A549 (cell line): ENCODE results near the gene DACH1. TPM values are rescaled to one million over a fixed set of nuclear protein-coding genes. Genes with fewer than 3 reads are reported as not detected.
A peak's percentile ranks its signal among the peaks of the same experiment; 100 is the strongest.

Source experiments
- ATAC-seq, 2 experiments: fragments of 200-7000 bp in 1 of 2; fragments of >200 bp in 1 of 2; cut with Nextera tagmentation in 1 of 2; cut with Tn5 transposase in 1 of 2; 3 replicates each; pipeline versions ENCODE4 v1.8.0 to v1.9.1; 2018 to 2020; ENCODE audit warnings: mild to moderate bottlenecking in 1 of 2, moderate library complexity in 1 of 2
- CTCF ChIA-PET: fragments of 300-600 bp; sonication (Branson Sonifier 250); formaldehyde crosslinking; extraction: SDS; loops from one replicate; lab custom pipeline; 2021; ENCODE audit warnings: antibody characterized with exemption, inconsistent platforms; lab: Yijun Ruan, JAX
- POLR2A ChIA-PET: fragments of 350-600 bp; formaldehyde crosslinking; extraction: SDS; loops from one replicate; lab custom pipeline; 2021; ENCODE audit warnings: antibody characterized with exemption, inconsistent platforms; lab: Yijun Ruan, JAX
- DNase-seq, 2 experiments: peaks; one replicate each; pipeline versions ENCODE4 v3.0.0 to v3.0.0-alpha.2; 2011 to 2016; ENCODE audit warnings: low read depth in 1 of 2, low spot score in 1 of 2
- FAIRE-seq: peaks from 2 replicates; lab custom pipeline; 2011; peaks lifted over from hg19 to GRCh38; lab: Jason Lieb, UNC
- H3K27ac ChIP-seq, 2 experiments: fragments of >200 bp; sonication (Bioruptor Twin); formaldehyde crosslinking; 3 replicates each; pipeline ENCODE4 v1.5.1; 2016 to 2017
- H3K4me1 ChIP-seq: fragments of >200 bp; sonication (Bioruptor Twin); formaldehyde crosslinking; 3 replicates; pipeline ENCODE4 v1.6.1; 2016
- H3K4me2 ChIP-seq: fragments of >200 bp; sonication (Bioruptor Twin); formaldehyde crosslinking; 3 replicates; pipeline ENCODE4 v1.6.1; 2016
- H3K4me3 ChIP-seq: fragments of >200 bp; sonication (Bioruptor Twin); formaldehyde crosslinking; 3 replicates; pipeline ENCODE4 v1.5.1; 2016
- H3K9me3 ChIP-seq: fragments of >200 bp; sonication (Bioruptor Twin); formaldehyde crosslinking; 3 replicates; pipeline ENCODE4 v1.6.1; 2016
- BHLHE40 ChIP-seq: IDR thresholded peaks from 2 replicates; pipeline ENCODE4 v1.6.1; 2012; ENCODE audit warnings: low read depth, low read length, inconsistent platforms
- EHF ChIP-seq: fragments of 250-450 bp; sonication (Bioruptor Pico); IDR thresholded peaks from 2 replicates; pipeline ENCODE4 v1.5.0; 2020; ENCODE audit warnings: mild to moderate bottlenecking
- EP300 ChIP-seq, 2 experiments: fragments of >200 bp; sonication (Bioruptor Twin); formaldehyde crosslinking; IDR thresholded peaks; 2 replicates in 1 of 2; 3 replicates in 1 of 2; pipeline ENCODE4 v1.6.1; 2016 to 2017
- ESRRA ChIP-seq: fragments of 150-350 bp; IDR thresholded peaks from 2 replicates; pipeline ENCODE4 v1.6.1; 2014; ENCODE audit warnings: mild to moderate bottlenecking, low read length, borderline replicate concordance
- HEYL ChIP-seq: fragments of 250-450 bp; sonication (Bioruptor Pico); IDR thresholded peaks from 2 replicates; pipeline ENCODE4 v1.8.0; 2021; ENCODE audit warnings: mild to moderate bottlenecking, moderate library complexity
- HOXA7 ChIP-seq: fragments of 250-450 bp; sonication (Bioruptor Pico); IDR thresholded peaks from 2 replicates; pipeline ENCODE4 v1.5.0; 2020; ENCODE audit warnings: mild to moderate bottlenecking, moderate library complexity
- HOXB5 ChIP-seq: fragments of 250-450 bp; sonication (Bioruptor Pico); IDR thresholded peaks from 2 replicates; pipeline ENCODE4 v1.5.0; 2020; ENCODE audit warnings: mild to moderate bottlenecking, moderate library complexity
- JUN ChIP-seq, 2 experiments: fragments of >200 bp; sonication (Bioruptor Twin); formaldehyde crosslinking; IDR thresholded peaks; 2 replicates in 1 of 2; 3 replicates in 1 of 2; pipeline ENCODE4 v1.6.1; 2016 to 2017
- KDM5A ChIP-seq: fragments of 200-600 bp; sonication (generic); IDR thresholded peaks from 2 replicates; pipeline ENCODE4 v1.6.1; 2016; ENCODE audit warnings: antibody characterized with exemption, mild to moderate bottlenecking
- NPAS2 ChIP-seq: fragments of 250-450 bp; sonication (Bioruptor Pico); IDR thresholded peaks from 2 replicates; pipeline ENCODE4 v1.8.0; 2022; ENCODE audit warnings: mild to moderate bottlenecking, moderate library complexity, borderline replicate concordance
- POLR2A ChIP-seq: IDR thresholded peaks from 2 replicates; pipeline ENCODE4 v1.6.1; 2012; ENCODE audit warnings: mild to moderate bottlenecking, low read length
- POLR2AphosphoS2 ChIP-seq: conservative IDR thresholded peaks from 2 replicates; pipeline ENCODE4 v1.6.1; 2012; ENCODE audit warnings: low read length, improper control_type of control experiment, inconsistent platforms
- RFX5 ChIP-seq: fragments of 450-650 bp; IDR thresholded peaks from 2 replicates; pipeline ENCODE4 v1.7.1; 2014; ENCODE audit warnings: antibody characterized with exemption, mild to moderate bottlenecking, moderate library complexity
- RNF2 ChIP-seq: fragments of 200-600 bp; sonication (generic); IDR thresholded peaks from 2 replicates; pipeline ENCODE4 v1.6.1; 2016; ENCODE audit warnings: low read depth, mild to moderate bottlenecking, antibody characterized with exemption, moderate library complexity, borderline replicate concordance
- ZC3H11A ChIP-seq: fragments of 450-650 bp; IDR thresholded peaks from 2 replicates; pipeline ENCODE4 v1.6.1; 2014; ENCODE audit warnings: antibody characterized with exemption, mild to moderate bottlenecking
- ZNF302 ChIP-seq: fragments of 250-450 bp; sonication (Bioruptor Pico); IDR thresholded peaks from 2 replicates; pipeline ENCODE4 v1.9.0; 2021; ENCODE audit warnings: inconsistent platforms, mild to moderate bottlenecking, moderate library complexity
- WGBS: methylation state at CpG from one replicate; pipeline ENCODE4 v1.1.6; 2017; ENCODE audit errors: missing lambda C conversion rate; 5-methylcytosine and 5-hydroxymethylcytosine counted together
- polyA plus RNA-seq, 4 experiments: library from polyadenylated mRNA; depleted of rRNA in 3 of 4; stranded (reverse); fragments of >200 nt; fragmentation: RNase III in 1 of 4; extraction: RNeasy Plus Mini Kit Qiagen cat#74134 plus additional on column Dnase treatment in 1 of 4; gene quantifications; 2 replicates in 3 of 4; 3 replicates in 1 of 4; pipeline ENCODE4 v1.2.3, GENCODE V29; 2011 to 2017
- TF ChIP-seq, protein P1 (sequence below): fragments of >200 bp; sonication (Bioruptor Twin); formaldehyde crosslinking; IDR thresholded peaks from 3 replicates; pipeline ENCODE4 v1.6.1; 2016
- TF ChIP-seq, protein P2 (sequence below): fragments of >200 bp; sonication (Bioruptor Twin); formaldehyde crosslinking; IDR thresholded peaks from 3 replicates; pipeline ENCODE4 v1.5.1; 2016
- TF ChIP-seq, protein P3 (sequence below): fragments of 450-650 bp; IDR thresholded peaks from 2 replicates; pipeline ENCODE4 v1.6.1; 2014; ENCODE audit warnings: antibody characterized with exemption
- TF ChIP-seq, protein P4 (sequence below): fragments of 200-600 bp; sonication (generic); IDR thresholded peaks from 2 replicates; pipeline ENCODE4 v1.6.1; 2016; ENCODE audit warnings: antibody characterized with exemption, mild to moderate bottlenecking, moderate library complexity

DACH1 gene
- polyA plus RNA-seq, 2 of the 4 experiments (the other 2 are of a cell fraction), result not detected

DNA sequence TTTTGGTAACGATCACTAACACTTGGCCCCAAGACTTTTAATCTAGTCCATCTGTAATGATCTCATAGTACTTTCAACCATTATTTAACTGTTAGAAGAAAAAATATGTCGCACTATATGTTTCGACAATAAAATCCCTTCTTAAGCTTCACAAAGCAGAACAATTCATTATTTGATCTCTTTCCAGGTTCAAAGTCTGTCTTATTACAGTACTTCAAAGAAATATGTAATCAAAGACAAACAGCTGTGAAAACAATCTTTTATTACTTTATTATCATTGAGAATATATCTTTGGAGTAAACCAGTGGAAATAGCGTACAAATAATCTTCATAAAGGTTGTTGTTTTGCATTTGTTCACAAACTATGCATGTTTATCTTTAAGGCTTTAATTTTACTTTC lies 93.5 kb downstream of the DACH1 start:
- no peak overlapping the region for H3K4me2 ChIP-seq
- ATAC-seq, result no peak
- CTCF ChIA-PET, result no interaction called here
- POLR2A ChIA-PET, result no interaction called here
- WGBS, result 31% methylated on average over 4 of the region's 4 CpGs
- H3K4me3 ChIP-seq, result no peak overlapping the region
- no peaks in the 10 kb centered on the region for H3K9me3 ChIP-seq
- no peak for DNase-seq
- H3K27ac ChIP-seq, result no peak overlapping the region
- H3K4me1 ChIP-seq, result no peaks in the 10 kb centered on the region
- TF ChIP-seq, protein P1, sequence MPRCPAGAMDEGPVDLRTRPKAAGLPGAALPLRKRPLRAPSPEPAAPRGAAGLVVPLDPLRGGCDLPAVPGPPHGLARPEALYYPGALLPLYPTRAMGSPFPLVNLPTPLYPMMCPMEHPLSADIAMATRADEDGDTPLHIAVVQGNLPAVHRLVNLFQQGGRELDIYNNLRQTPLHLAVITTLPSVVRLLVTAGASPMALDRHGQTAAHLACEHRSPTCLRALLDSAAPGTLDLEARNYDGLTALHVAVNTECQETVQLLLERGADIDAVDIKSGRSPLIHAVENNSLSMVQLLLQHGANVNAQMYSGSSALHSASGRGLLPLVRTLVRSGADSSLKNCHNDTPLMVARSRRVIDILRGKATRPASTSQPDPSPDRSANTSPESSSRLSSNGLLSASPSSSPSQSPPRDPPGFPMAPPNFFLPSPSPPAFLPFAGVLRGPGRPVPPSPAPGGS, result no peak
- no peak for TF ChIP-seq RFX5
- no peak for TF ChIP-seq ZNF302
- no peak for TF ChIP-seq EHF (CRISPR knock-in tag)
- no peak for FAIRE-seq

DNA sequence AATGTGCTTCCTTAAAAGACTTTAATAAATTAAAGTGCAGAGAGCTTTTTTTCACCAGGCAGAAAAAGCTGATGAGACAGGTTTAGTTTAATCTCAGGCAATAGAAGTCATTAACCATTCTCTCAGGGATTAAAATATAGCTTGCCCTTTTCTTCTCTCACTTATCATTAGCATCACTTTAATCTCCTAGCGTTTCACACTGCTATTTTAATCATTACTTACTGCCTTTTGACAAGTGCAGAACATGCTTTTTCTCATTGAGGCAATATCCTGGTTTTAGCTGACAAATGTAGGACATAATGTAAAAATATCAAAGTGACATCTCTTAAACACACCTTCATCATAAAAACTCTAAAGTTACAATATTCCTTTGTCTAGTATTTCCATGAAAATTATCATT lies 94.6 kb downstream of the DACH1 start:
- WGBS, result 0% methylated on average over 1 of the region's 1 CpG
- DNase-seq (no peak), ATAC-seq (no peak)
- CTCF ChIA-PET, result no interaction called here
- POLR2A ChIA-PET, result no interaction called here
- Histone ChIP-seq H3K27ac (no peak overlapping the region), H3K4me1 (no peaks in the 10 kb centered on the region), H3K4me3 (no peak overlapping the region), H3K4me2 (no peak overlapping the region), H3K9me3 (no peaks in the 10 kb centered on the region)
- TF ChIP-seq BHLHE40 (no peak), NPAS2 (CRISPR knock-in tag) (no peak), ESRRA (no peak), HOXA7 (CRISPR knock-in tag) (no peak), POLR2A (no peak), JUN (IDR thresholded peaks at IDR 0.05) (no peak), HEYL (no peak), POLR2AphosphoS2 (no peak), EP300 (IDR thresholded peaks at IDR 0.05) (no peak), HOXB5 (no peak), KDM5A (no peak)
- TF ChIP-seq, protein P2, sequence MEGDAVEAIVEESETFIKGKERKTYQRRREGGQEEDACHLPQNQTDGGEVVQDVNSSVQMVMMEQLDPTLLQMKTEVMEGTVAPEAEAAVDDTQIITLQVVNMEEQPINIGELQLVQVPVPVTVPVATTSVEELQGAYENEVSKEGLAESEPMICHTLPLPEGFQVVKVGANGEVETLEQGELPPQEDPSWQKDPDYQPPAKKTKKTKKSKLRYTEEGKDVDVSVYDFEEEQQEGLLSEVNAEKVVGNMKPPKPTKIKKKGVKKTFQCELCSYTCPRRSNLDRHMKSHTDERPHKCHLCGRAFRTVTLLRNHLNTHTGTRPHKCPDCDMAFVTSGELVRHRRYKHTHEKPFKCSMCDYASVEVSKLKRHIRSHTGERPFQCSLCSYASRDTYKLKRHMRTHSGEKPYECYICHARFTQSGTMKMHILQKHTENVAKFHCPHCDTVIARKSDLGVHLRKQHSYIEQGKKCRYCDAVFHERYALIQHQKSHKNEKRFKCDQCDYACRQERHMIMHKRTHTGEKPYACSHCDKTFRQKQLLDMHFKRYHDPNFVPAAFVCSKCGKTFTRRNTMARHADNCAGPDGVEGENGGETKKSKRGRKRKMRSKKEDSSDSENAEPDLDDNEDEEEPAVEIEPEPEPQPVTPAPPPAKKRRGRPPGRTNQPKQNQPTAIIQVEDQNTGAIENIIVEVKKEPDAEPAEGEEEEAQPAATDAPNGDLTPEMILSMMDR, result no peak
- TF ChIP-seq, protein P3, sequence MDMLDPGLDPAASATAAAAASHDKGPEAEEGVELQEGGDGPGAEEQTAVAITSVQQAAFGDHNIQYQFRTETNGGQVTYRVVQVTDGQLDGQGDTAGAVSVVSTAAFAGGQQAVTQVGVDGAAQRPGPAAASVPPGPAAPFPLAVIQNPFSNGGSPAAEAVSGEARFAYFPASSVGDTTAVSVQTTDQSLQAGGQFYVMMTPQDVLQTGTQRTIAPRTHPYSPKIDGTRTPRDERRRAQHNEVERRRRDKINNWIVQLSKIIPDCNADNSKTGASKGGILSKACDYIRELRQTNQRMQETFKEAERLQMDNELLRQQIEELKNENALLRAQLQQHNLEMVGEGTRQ, result no peak
- TF ChIP-seq, protein P4, sequence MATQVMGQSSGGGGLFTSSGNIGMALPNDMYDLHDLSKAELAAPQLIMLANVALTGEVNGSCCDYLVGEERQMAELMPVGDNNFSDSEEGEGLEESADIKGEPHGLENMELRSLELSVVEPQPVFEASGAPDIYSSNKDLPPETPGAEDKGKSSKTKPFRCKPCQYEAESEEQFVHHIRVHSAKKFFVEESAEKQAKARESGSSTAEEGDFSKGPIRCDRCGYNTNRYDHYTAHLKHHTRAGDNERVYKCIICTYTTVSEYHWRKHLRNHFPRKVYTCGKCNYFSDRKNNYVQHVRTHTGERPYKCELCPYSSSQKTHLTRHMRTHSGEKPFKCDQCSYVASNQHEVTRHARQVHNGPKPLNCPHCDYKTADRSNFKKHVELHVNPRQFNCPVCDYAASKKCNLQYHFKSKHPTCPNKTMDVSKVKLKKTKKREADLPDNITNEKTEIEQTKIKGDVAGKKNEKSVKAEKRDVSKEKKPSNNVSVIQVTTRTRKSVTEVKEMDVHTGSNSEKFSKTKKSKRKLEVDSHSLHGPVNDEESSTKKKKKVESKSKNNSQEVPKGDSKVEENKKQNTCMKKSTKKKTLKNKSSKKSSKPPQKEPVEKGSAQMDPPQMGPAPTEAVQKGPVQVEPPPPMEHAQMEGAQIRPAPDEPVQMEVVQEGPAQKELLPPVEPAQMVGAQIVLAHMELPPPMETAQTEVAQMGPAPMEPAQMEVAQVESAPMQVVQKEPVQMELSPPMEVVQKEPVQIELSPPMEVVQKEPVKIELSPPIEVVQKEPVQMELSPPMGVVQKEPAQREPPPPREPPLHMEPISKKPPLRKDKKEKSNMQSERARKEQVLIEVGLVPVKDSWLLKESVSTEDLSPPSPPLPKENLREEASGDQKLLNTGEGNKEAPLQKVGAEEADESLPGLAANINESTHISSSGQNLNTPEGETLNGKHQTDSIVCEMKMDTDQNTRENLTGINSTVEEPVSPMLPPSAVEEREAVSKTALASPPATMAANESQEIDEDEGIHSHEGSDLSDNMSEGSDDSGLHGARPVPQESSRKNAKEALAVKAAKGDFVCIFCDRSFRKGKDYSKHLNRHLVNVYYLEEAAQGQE, result no peak
- TF ChIP-seq, all 56 proteins: peak for 0
- no peak for FAIRE-seq

DNA sequence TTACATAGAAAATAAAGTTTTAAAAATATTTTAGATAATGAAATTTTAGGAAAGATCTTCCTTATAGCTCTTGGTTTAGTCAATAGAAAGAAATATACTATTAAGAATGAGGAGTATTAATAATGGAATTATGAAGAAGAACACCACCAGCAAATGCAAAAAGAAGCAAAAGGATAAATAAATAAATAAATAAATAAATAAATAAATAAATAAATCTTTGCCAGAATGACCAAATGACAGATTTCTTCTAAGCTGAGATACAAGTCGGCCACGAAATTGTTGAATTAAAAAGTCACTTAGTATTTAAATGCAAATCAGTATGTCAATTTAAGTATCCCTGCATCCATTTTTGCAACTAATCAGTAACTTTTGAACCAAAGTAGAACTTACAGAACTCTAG lies 95.9 kb downstream of the DACH1 start:
- ChIA-PET POLR2A (no interaction called here), CTCF (no interaction called here)
- Histone ChIP-seq H3K4me1 (no peaks in the 10 kb centered on the region), H3K4me3 (no peak overlapping the region), H3K27ac (no peak overlapping the region), H3K4me2 (no peak overlapping the region), H3K9me3 (no peaks in the 10 kb centered on the region)
- TF ChIP-seq HOXA7 (CRISPR knock-in tag) (no peak), POLR2A (no peak), ZC3H11A (peak; percentile 72), RNF2 (no peak)
- no peak for DNase-seq
- no peak for FAIRE-seq
- WGBS, result 41% methylated on average over 2 of the region's 2 CpGs
- ATAC-seq, result no peak
